B cell (primary cell): ENCODE data around the gene TP63.

Experiments
- EZH2 ChIP-seq: IDR thresholded peaks from 2 replicates; pipeline ENCODE4 v1.6.1; 2012; ENCODE audit warnings: borderline replicate concordance, low read depth, mild to moderate bottlenecking, moderate library complexity, low read length; ENCODE audit not compliant: insufficient read depth, poor library complexity, severe bottlenecking
- TF ChIP-seq, protein P1 (sequence below): fragments of 200-600 bp; IDR thresholded peaks from one replicate; pipeline ENCODE4 v1.8.0; 2022; ENCODE audit warnings: antibody characterized with exemption, mild to moderate bottlenecking

DNA sequence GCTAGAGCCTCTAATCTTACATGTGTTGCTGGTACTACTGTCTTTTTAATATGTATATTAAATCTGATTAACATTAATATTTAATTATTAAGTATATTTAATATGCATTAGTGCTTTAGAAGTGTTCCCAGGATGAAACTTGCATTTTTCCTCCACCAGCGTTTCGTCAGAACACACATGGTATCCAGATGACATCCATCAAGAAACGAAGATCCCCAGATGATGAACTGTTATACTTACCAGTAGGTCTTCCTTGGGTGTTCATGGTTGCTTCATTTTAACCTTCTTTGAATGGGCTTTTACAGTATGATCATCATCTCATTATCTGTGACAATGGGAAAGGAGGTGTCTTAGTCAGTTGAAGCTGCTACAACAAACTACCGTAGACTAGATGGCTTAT lies 238.0 kb downstream of the TP63 start:
- TF ChIP-seq, protein P1, sequence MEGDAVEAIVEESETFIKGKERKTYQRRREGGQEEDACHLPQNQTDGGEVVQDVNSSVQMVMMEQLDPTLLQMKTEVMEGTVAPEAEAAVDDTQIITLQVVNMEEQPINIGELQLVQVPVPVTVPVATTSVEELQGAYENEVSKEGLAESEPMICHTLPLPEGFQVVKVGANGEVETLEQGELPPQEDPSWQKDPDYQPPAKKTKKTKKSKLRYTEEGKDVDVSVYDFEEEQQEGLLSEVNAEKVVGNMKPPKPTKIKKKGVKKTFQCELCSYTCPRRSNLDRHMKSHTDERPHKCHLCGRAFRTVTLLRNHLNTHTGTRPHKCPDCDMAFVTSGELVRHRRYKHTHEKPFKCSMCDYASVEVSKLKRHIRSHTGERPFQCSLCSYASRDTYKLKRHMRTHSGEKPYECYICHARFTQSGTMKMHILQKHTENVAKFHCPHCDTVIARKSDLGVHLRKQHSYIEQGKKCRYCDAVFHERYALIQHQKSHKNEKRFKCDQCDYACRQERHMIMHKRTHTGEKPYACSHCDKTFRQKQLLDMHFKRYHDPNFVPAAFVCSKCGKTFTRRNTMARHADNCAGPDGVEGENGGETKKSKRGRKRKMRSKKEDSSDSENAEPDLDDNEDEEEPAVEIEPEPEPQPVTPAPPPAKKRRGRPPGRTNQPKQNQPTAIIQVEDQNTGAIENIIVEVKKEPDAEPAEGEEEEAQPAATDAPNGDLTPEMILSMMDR, result no peak
- TF ChIP-seq EZH2, result no peak
